ENCODE measurements around the gene PPM1H. TPM values are rescaled to one million over a fixed set of nuclear protein-coding genes. Genes with fewer than 3 reads are reported as not detected.

PPM1H gene
- polyA plus RNA-seq, 4 donors, result 1.1 to 14.3 (median 3.2) TPM

DNA sequence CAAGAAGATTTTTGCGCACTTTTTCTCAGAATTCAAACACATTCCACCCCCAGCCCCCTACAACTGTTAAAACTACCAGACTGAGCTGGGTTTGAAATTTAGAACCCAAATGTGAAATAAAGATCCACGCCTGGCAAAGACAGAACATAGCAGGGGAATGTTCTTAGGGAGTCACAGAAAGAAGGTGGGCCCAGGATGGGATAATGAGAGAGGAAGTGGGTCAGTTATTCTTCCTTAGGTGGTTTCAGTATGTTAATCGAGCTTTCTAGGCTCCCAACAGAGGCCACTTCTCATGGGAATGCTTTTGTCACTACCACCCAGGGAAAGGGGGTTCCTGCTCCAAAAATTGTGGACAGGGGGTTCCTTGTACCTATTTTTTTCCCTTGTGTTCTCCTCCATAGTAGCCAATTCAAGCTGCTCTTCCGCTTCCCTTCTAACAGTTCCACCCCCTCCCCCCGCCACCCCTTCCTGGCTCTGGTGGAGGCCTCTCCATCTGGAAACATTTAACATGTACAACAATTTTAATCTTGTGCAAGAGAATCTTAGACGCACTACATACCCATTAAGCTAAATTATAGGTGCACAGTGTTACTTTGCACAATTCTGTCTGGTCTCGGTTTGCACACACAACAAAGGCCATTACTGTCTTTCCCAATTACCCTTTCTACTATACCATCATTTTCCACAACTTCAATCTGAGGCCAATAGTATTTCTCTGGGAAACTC is 250.2 kb downstream of the PPM1H start:
- Histone ChIP-seq H3K27ac (ENCODE audit: low read depth in 1 of 3, low read length in 2 of 3) (peak overlapping the region in 2 of 3 donors; percentile 32 to 79), H3K36me3 (ENCODE audit: control insufficient read depth in 3 of 3, insufficient read depth in 2 of 3, low read depth in 1 of 3, low read length in 3 of 3) (peaks cover 0 to 20% (median 0%) of the 10 kb centered on the region in 3 donors), H3K9me3 (ENCODE audit: control insufficient read depth in 2 of 2, insufficient read depth in 1 of 2, low read depth in 1 of 2, low read length in 1 of 2) (no peaks in the 10 kb centered on the region), H3K4me3 (ENCODE audit: low read depth in 1 of 3, low read length in 3 of 3) (no peak overlapping the region), H3K27me3 (ENCODE audit: control insufficient read depth in 3 of 3, insufficient read depth in 3 of 3, low read length in 3 of 3) (no peaks in the 10 kb centered on the region), H3K4me1 (ENCODE audit: control insufficient read depth in 3 of 3, insufficient read depth in 2 of 3, low read depth in 1 of 3, low read length in 2 of 3) (no peaks in the 10 kb centered on the region)
- 76 to 88% (median 86%) methylated on average over 7 of the region's 7 CpGs for WGBS, 3 donors
- DNase-seq (no peak), FAIRE-seq (no peak)

DNA sequence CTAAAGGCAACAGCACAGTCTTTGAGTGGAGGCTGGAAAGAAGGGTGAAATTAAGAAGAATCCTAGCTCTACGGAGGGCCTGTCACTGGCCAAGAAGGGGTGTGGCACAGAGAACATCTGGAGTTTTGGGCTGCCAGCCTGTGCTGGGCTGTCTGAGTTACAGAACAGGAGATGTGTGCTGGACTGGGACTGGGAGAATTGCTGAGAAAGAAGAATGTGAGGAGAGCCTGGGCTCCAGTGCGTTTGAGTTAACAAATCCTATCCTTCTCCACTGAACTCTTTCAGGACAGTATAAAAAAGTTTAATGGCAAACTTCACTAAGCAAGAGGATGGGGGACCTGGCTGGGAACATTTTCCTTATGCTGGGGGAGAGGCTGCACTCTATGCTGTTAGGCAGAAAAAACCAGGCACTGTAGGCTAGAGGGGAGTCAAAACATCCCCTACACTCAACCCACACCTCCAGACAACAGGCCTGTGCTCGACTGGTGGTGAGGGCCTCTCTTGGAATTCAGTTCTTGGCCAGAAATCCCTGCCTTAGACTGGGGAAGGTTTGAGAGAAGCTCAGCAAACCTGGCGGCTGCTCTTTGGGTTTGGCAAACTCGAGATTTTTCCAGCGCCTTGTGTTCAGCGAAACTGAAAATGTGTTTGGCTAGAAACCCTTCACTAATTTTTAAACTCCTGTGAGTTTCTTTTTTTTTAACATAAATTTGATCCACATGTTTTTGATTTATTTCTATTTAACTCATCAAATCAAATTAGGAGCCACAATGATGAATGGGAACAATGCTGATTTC is 251.0 kb downstream of the PPM1H start:
- WGBS, 3 donors, result 66 to 88% (median 81%) methylated on average over 7 of the region's 7 CpGs
- H3K36me3 ChIP-seq (ENCODE audit: control insufficient read depth in 3 of 3, insufficient read depth in 2 of 3, low read depth in 1 of 3, low read length in 3 of 3), result peaks cover 0 to 18% (median 0%) of the 10 kb centered on the region in 3 donors
- H3K4me1 ChIP-seq (ENCODE audit: control insufficient read depth in 3 of 3, insufficient read depth in 2 of 3, low read depth in 1 of 3, low read length in 2 of 3), result no peaks in the 10 kb centered on the region
- H3K27ac ChIP-seq (ENCODE audit: low read depth in 1 of 3, low read length in 2 of 3), result peak overlapping the region in 2 of 3 donors; percentile 4 to 79
- no peak overlapping the region for H3K4me3 ChIP-seq (ENCODE audit: low read depth in 1 of 3, low read length in 3 of 3)
- no peak for DNase-seq
- no peaks in the 10 kb centered on the region for H3K27me3 ChIP-seq (ENCODE audit: control insufficient read depth in 3 of 3, insufficient read depth in 3 of 3, low read length in 3 of 3)
- no peak for FAIRE-seq
- no peaks in the 10 kb centered on the region for H3K9me3 ChIP-seq (ENCODE audit: control insufficient read depth in 2 of 2, insufficient read depth in 1 of 2, low read depth in 1 of 2, low read length in 1 of 2)

DNA sequence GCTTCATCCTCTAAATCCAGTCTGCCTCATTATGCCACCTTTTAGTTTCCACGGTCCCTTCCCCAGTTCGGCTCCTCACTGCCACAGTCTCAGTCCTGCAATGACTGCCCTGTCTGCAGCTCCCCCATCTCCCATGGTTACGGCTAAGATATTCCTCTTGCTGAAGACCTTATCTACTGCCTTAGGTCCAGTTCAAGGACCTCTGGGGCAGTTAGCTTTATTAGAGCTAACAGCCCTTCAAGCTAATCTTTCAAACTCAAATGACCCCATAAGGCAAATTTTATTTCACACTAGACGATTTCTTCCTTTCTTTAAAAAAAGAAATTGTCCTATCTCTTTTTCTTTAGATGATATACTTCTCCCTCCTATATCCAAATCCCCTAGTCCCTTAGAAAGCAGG is 253.6 kb downstream of the PPM1H start:
- no peak overlapping the region for H3K27ac ChIP-seq (ENCODE audit: low read depth in 1 of 3, low read length in 2 of 3)
- FAIRE-seq (no peak), DNase-seq (peak in 1 of 2 donors; percentile 27)
- H3K27me3 ChIP-seq (ENCODE audit: control insufficient read depth in 3 of 3, insufficient read depth in 3 of 3, low read length in 3 of 3), result no peaks in the 10 kb centered on the region
- peaks cover 0 to 13% of the 10 kb centered on the region in 2 donors for H3K9me3 ChIP-seq (ENCODE audit: control insufficient read depth in 2 of 2, insufficient read depth in 1 of 2, low read depth in 1 of 2, low read length in 1 of 2)
- no peak overlapping the region for H3K4me3 ChIP-seq (ENCODE audit: low read depth in 1 of 3, low read length in 3 of 3)
- 90 to 95% (median 93%) methylated on average over 4 of the region's 4 CpGs for WGBS, 3 donors
- H3K4me1 ChIP-seq (ENCODE audit: control insufficient read depth in 3 of 3, insufficient read depth in 2 of 3, low read depth in 1 of 3, low read length in 2 of 3), result no peaks in the 10 kb centered on the region
- peaks cover 0 to 26% (median 0%) of the 10 kb centered on the region in 3 donors for H3K36me3 ChIP-seq (ENCODE audit: control insufficient read depth in 3 of 3, insufficient read depth in 2 of 3, low read depth in 1 of 3, low read length in 3 of 3)

DNA sequence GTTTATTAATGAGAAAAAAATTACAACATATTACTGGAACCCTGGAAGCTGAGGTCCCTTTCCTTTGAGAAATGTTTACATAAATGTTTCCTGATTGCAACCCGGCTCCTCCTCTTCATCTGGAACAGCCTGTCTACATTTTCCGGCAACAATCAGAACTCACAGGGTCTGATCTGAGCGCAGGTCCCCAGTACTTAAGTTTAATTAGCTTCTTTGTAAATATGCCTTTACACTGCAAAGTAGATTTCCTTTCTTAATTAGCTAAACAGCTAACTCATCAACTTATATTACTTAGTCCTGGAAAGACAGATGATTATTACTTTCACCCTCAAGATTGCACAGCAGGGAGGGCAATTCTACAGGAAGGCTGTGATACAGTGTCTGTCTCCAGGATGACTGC is 255.3 kb downstream of the PPM1H start:
- no peaks in the 10 kb centered on the region for H3K4me1 ChIP-seq (ENCODE audit: control insufficient read depth in 3 of 3, insufficient read depth in 2 of 3, low read depth in 1 of 3, low read length in 2 of 3)
- DNase-seq, result no peak
- H3K36me3 ChIP-seq (ENCODE audit: control insufficient read depth in 3 of 3, insufficient read depth in 2 of 3, low read depth in 1 of 3, low read length in 3 of 3), result peaks cover 0 to 34% (median 0%) of the 10 kb centered on the region in 3 donors
- H3K9me3 ChIP-seq (ENCODE audit: control insufficient read depth in 2 of 2, insufficient read depth in 1 of 2, low read depth in 1 of 2, low read length in 1 of 2), result peaks cover 0 to 19% of the 10 kb centered on the region in 2 donors
- no peaks in the 10 kb centered on the region for H3K27me3 ChIP-seq (ENCODE audit: control insufficient read depth in 3 of 3, insufficient read depth in 3 of 3, low read length in 3 of 3)
- 64 to 84% (median 79%) methylated on average over 3 of the region's 3 CpGs for WGBS, 3 donors
- no peak for FAIRE-seq
- H3K4me3 ChIP-seq (ENCODE audit: low read depth in 1 of 3, low read length in 3 of 3), result no peak overlapping the region
- H3K27ac ChIP-seq (ENCODE audit: low read depth in 1 of 3, low read length in 2 of 3), result peak overlapping the region in 1 of 3 donors; percentile 64

DNA sequence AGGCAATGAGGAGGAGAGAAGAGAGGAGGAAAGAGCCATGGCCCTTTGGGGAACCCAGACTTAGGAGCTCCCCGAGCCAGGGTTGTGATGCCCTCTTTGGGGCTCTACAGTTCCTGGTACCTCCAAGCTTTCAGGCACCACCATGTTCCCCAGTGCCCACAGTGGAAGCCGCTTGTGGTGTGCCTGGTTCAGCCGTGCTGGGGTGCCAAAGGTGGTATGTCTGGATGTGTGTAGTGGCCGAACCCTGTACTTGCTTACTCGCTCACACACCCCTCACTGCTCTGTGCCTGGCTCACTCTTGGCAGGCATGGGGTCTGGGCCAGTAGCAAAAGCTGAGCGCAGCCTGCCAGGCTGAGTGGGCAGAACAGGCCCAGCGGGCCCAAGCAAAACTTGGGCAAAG is 257.6 kb downstream of the PPM1H start:
- 90 to 95% (median 90%) methylated on average over 7 of the region's 7 CpGs for WGBS, 3 donors
- FAIRE-seq, result no peak
- H3K9me3 ChIP-seq (ENCODE audit: control insufficient read depth in 2 of 2, insufficient read depth in 1 of 2, low read depth in 1 of 2, low read length in 1 of 2), result peaks cover 0 to 19% of the 10 kb centered on the region in 2 donors

DNA sequence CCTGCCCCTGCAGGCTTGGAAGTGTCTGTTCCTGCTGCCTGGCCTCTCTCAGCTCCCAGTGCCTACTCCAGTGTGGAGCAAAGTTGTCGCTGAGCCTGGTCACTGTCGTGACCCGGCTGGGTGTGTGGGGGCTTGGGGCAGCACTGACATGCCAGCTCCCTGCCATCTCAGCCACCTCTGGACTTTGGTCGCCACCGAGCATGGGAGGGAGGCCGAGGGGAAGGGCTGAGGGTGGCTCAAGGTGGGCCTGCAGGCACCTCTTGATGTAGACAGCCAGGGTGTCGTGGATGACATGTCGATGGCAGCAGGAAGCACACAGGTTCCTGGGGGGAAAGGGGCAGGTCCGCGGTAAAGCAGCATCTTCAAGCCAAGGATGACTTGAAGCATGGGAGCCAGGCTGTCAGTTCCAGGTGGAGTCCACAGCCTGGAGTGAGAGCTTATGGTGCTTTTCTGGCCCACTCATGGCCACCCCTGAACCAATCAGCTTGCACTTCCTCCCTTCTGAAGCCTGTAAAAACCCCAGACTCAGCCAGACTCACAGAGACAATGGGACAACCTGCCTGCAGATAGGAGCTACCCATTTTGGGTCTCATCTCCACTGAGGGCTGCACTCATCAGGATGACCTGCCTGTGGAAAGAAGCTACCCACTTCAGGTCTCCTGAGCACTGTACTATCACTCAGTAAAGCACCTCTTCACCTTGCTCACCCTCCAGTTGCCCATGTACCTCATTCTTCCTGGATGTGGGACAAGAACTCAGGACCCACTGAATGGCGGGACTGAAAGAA is 258.2 kb downstream of the PPM1H start:
- Histone ChIP-seq H3K27me3 (ENCODE audit: control insufficient read depth in 3 of 3, insufficient read depth in 3 of 3, low read length in 3 of 3) (no peaks in the 10 kb centered on the region), H3K9me3 (ENCODE audit: control insufficient read depth in 2 of 2, insufficient read depth in 1 of 2, low read depth in 1 of 2, low read length in 1 of 2) (peaks cover 0 to 19% of the 10 kb centered on the region in 2 donors), H3K4me1 (ENCODE audit: control insufficient read depth in 3 of 3, insufficient read depth in 2 of 3, low read depth in 1 of 3, low read length in 2 of 3) (no peaks in the 10 kb centered on the region), H3K36me3 (ENCODE audit: control insufficient read depth in 3 of 3, insufficient read depth in 2 of 3, low read depth in 1 of 3, low read length in 3 of 3) (peaks cover 0 to 27% (median 0%) of the 10 kb centered on the region in 3 donors), H3K4me3 (ENCODE audit: low read depth in 1 of 3, low read length in 3 of 3) (no peak overlapping the region), H3K27ac (ENCODE audit: low read depth in 1 of 3, low read length in 2 of 3) (no peak overlapping the region)
- FAIRE-seq, result no peak
- DNase-seq, result no peak
- WGBS, 3 donors, result 95 to 99% (median 96%) methylated on average over 11 of the region's 11 CpGs

More for the DNA sequence above, 257.6 kb downstream of the PPM1H start:
- DNase-seq, result no peak
- Histone ChIP-seq H3K36me3 (ENCODE audit: control insufficient read depth in 3 of 3, insufficient read depth in 2 of 3, low read depth in 1 of 3, low read length in 3 of 3) (peaks cover 0 to 28% (median 0%) of the 10 kb centered on the region in 3 donors), H3K27me3 (ENCODE audit: control insufficient read depth in 3 of 3, insufficient read depth in 3 of 3, low read length in 3 of 3) (no peaks in the 10 kb centered on the region), H3K4me3 (ENCODE audit: low read depth in 1 of 3, low read length in 3 of 3) (no peak overlapping the region), H3K4me1 (ENCODE audit: control insufficient read depth in 3 of 3, insufficient read depth in 2 of 3, low read depth in 1 of 3, low read length in 2 of 3) (no peaks in the 10 kb centered on the region), H3K27ac (ENCODE audit: low read depth in 1 of 3, low read length in 2 of 3) (no peak overlapping the region)

DNA sequence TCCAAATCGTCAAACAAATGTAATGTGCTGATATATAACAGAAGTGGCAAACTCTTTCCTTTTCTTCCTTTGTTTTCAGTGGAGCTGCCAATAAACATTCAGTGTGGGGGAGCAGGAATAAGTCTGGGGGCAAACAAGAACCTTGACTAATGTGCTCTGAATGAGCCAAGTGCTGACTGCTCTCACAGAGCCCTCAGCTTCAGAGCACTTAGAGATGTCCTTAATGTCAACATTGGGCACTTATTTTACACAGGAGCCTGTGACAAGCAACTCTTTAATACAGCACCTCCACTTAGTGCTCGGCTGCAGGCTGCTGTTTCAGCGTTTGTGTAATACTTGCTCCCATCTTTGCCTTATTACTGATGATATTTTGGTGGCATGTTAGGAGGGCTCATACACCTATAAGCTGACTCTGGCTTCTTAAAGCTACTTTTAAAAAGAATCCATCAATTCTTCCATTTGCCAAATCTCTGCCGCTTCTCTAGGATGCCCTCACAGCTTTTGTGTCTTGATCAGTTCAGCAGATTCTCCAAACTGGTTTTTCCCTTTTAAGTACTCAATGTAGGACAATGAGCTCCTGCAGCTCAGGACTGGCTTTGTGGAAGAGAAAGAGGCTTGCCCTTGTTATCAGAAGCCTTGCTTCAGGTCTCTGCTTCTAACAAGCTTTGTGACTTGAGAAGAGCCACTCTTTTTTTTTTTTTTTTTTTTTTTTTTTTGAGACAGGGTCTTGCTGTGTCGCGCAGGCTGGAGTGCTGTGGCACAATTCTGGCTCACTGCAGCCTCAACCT is 261.7 kb downstream of the PPM1H start:
- Histone ChIP-seq H3K27me3 (ENCODE audit: control insufficient read depth in 3 of 3, insufficient read depth in 3 of 3, low read length in 3 of 3) (no peaks in the 10 kb centered on the region), H3K4me1 (ENCODE audit: control insufficient read depth in 3 of 3, insufficient read depth in 2 of 3, low read depth in 1 of 3, low read length in 2 of 3) (no peaks in the 10 kb centered on the region), H3K4me3 (ENCODE audit: low read depth in 1 of 3, low read length in 3 of 3) (no peak overlapping the region), H3K27ac (ENCODE audit: low read depth in 1 of 3, low read length in 2 of 3) (no peak overlapping the region), H3K36me3 (ENCODE audit: control insufficient read depth in 3 of 3, insufficient read depth in 2 of 3, low read depth in 1 of 3, low read length in 3 of 3) (peaks cover 0 to 35% (median 0%) of the 10 kb centered on the region in 3 donors), H3K9me3 (ENCODE audit: control insufficient read depth in 2 of 2, insufficient read depth in 1 of 2, low read depth in 1 of 2, low read length in 1 of 2) (peaks cover 0 to 19% of the 10 kb centered on the region in 2 donors)
- 82 to 90% (median 85%) methylated on average over 6 of the region's 6 CpGs for WGBS, 3 donors
- no peak for DNase-seq
- no peak for FAIRE-seq
